HCT116 (cell line): ENCODE data around the gene SLX1A. TPM values are rescaled to one million over a fixed set of nuclear protein-coding genes. Genes with fewer than 3 reads are reported as not detected.

ENCODE experiments used
- ATAC-seq: fragments of 200-7000 bp; cut with Tn5 transposase; 2 replicates; pipeline ENCODE4 v1.9.1; 2020; ENCODE audit warnings: mild to moderate bottlenecking, moderate library complexity
- BruUV-seq: library from RNA; stranded (reverse); fragments of 400-500 nt; replicated peaks from 2 replicates; lab custom pipeline; 2021; lab: Mats Ljungman, UMichigan
- CTCF ChIA-PET: fragments of 300-600 bp; sonication (Branson Sonifier 250); formaldehyde crosslinking; loops from one replicate; lab custom pipeline; 2021; ENCODE audit warnings: antibody characterized with exemption; lab: Charles Lee
- POLR2A ChIA-PET: fragments of 300-600, 350-600 bp; sonication (Branson Sonifier 250); formaldehyde crosslinking; loops from one replicate; lab custom pipeline; 2021; ENCODE audit warnings: antibody characterized with exemption; lab: Charles Lee
- RAD21 ChIA-PET, 2 experiments: fragments of 300-600 bp; sonication (Branson Sonifier 250); formaldehyde crosslinking; loops; one replicate each; lab custom pipeline; 2023; ENCODE audit warnings: low total read pairs in 2 of 2; ENCODE audit not compliant: uncharacterized antibody in 2 of 2, unreplicated experiment in 2 of 2, low non-redundant PET in 1 of 2; lab: Charles Lee
- DNase-seq: peaks from one replicate; pipeline ENCODE4 v3.0.0-alpha.2; 2010; ENCODE audit warnings: low read depth, low spot score
- H2AFZ ChIP-seq: fragments of 200-600 bp; shearing (Covaris generic), sonication (generic); 2 replicates; pipeline ENCODE4 v1.6.1; 2017; ENCODE audit warnings: low read depth, mixed run types, mixed read lengths, antibody characterized with exemption, low read length; ENCODE audit not compliant: poor library complexity, severe bottlenecking
- H3K27ac ChIP-seq: 2 replicates; pipeline ENCODE4 v1.5.1; 2012; ENCODE audit warnings: low read depth, low read length
- H3K27me3 ChIP-seq: fragments of 200-600 bp; sonication (generic); 2 replicates; pipeline ENCODE4 v1.6.1; 2016; ENCODE audit warnings: mixed run types, low read length, mixed read lengths; ENCODE audit not compliant: insufficient read depth
- H3K36me3 ChIP-seq, 2 experiments: fragments of 200-500 bp in 1 of 2; fragments of 200-600 bp in 1 of 2; sonication (Bioruptor generic) in 1 of 2; sonication (generic) in 1 of 2; 2 replicates each; pipeline versions ENCODE4 v1.5.1 to v1.6.1; 2014 to 2016; ENCODE audit warnings: low read length in 2 of 2, inconsistent platforms in 1 of 2, mixed read lengths in 1 of 2, mixed run types in 1 of 2; ENCODE audit not compliant: insufficient read depth in 2 of 2, control insufficient read depth in 1 of 2
- H3K4me1 ChIP-seq, 2 experiments: fragments of 200-600 bp in 1 of 2; sonication (generic) in 1 of 2; 2 replicates each; pipeline versions ENCODE4 v1.5.1 to v1.6.1; 2012 to 2017; ENCODE audit warnings: low read length in 2 of 2, inconsistent platforms in 1 of 2, mild to moderate bottlenecking in 1 of 2, mixed read lengths in 1 of 2, mixed run types in 1 of 2, moderate library complexity in 1 of 2; ENCODE audit not compliant: insufficient read depth in 2 of 2, control insufficient read depth in 1 of 2
- H3K4me2 ChIP-seq: fragments of 200-600 bp; sonication (generic); 2 replicates; pipeline ENCODE4 v1.6.1; 2017; ENCODE audit warnings: mixed run types, low read length, mixed read lengths
- H3K4me3 ChIP-seq, 2 experiments: fragments of 200-600 bp in 1 of 2; sonication (generic) in 1 of 2; replicated peaks in 1 of 2; 2 replicates each; pipeline ENCODE4 v1.5.1; 2011 to 2016; ENCODE audit warnings: low read length in 2 of 2, control low read depth in 1 of 2, low read depth in 1 of 2, mild to moderate bottlenecking in 1 of 2, mixed read lengths in 1 of 2, mixed run types in 1 of 2
- H3K79me2 ChIP-seq: fragments of 200-600 bp; sonication (generic); 2 replicates; pipeline ENCODE4 v1.6.1; 2017; ENCODE audit warnings: mild to moderate bottlenecking, mixed run types, low read length, moderate library complexity, mixed read lengths; ENCODE audit not compliant: insufficient read depth
- H3K9ac ChIP-seq: fragments of 200-600 bp; sonication (generic); 2 replicates; pipeline ENCODE4 v1.6.1; 2016; ENCODE audit warnings: low read length, mixed read lengths
- H3K9me2 ChIP-seq: fragments of 200-600 bp; sonication (generic), shearing (Covaris generic); 2 replicates; pipeline ENCODE4 v1.6.1; 2017; ENCODE audit warnings: mixed run types, mild to moderate bottlenecking, moderate library complexity; ENCODE audit not compliant: insufficient read depth
- H3K9me3 ChIP-seq, 2 experiments: fragments of 200-500 bp in 1 of 2; fragments of 200-600 bp in 1 of 2; sonication (Bioruptor generic) in 1 of 2; sonication (generic) in 1 of 2; 2 replicates each; pipeline ENCODE4 v1.6.1; 2014 to 2017; ENCODE audit warnings: low read length in 2 of 2, mixed read lengths in 2 of 2, inconsistent platforms in 1 of 2, low read depth in 1 of 2, mild to moderate bottlenecking in 1 of 2, mixed run types in 1 of 2, moderate library complexity in 1 of 2; ENCODE audit not compliant: control insufficient read depth in 1 of 2, insufficient read depth in 1 of 2
- H4K20me1 ChIP-seq: fragments of 200-600 bp; sonication (generic), shearing (Covaris generic); 2 replicates; pipeline ENCODE4 v1.6.1; 2017; ENCODE audit warnings: mixed run types, mild to moderate bottlenecking, moderate library complexity; ENCODE audit not compliant: insufficient read depth
- CBX3 ChIP-seq: IDR thresholded peaks from 2 replicates; pipeline ENCODE4 v1.6.1; 2012; ENCODE audit warnings: low read depth
- EZH2 ChIP-seq: fragments of 200-600 bp; sonication (generic); IDR thresholded peaks from 2 replicates; pipeline ENCODE4 v1.6.1; 2017; ENCODE audit warnings: antibody characterized with exemption, mixed run types
- MAX ChIP-seq: IDR thresholded peaks from 2 replicates; pipeline ENCODE4 v1.6.1; 2012
- POLR2AphosphoS5 ChIP-seq: IDR thresholded peaks from 2 replicates; pipeline ENCODE4 v1.6.1; 2011; ENCODE audit warnings: mild to moderate bottlenecking, low read depth, low read length, moderate library complexity
- RAD21 ChIP-seq: IDR thresholded peaks from 2 replicates; pipeline ENCODE4 v1.6.1; 2012; ENCODE audit warnings: low read depth, mild to moderate bottlenecking
- REST ChIP-seq: IDR thresholded peaks from 2 replicates; pipeline ENCODE4 v1.6.1; 2012; ENCODE audit warnings: low read depth
- SRF ChIP-seq: IDR thresholded peaks from 2 replicates; pipeline ENCODE4 v1.6.1; 2012; ENCODE audit warnings: low read depth
- ZBTB33 ChIP-seq: IDR thresholded peaks from 2 replicates; pipeline ENCODE4 v1.6.1; 2011; ENCODE audit warnings: mild to moderate bottlenecking, low read length, moderate library complexity; ENCODE audit not compliant: insufficient replicate concordance; ENCODE audit errors: extremely low read depth
- ZNF274 ChIP-seq: fragments of 200-500 bp; sonication (Bioruptor generic); IDR thresholded peaks from 2 replicates; pipeline ENCODE4 v1.6.1; 2014; ENCODE audit warnings: mild to moderate bottlenecking, low read depth, low read length, inconsistent platforms
- intact Hi-C: fragments of 100-400 bp; cut with micrococcal nuclease; formaldehyde crosslinking; loops from 2 replicates; pipeline ENCODE4 v1.10.0; 2022
- total RNA-seq: library from RNA; stranded (reverse); gene quantifications from one replicate; pipeline ENCODE4 v1.2.1, GENCODE V29; 2021; ENCODE audit not compliant: unreplicated experiment

The SLX1A gene
- total RNA-seq, 1 experiment from 2014 or later, result 48.3 TPM

- intact Hi-C loops, result no loop called here
- Histone ChIP-seq H3K36me3 (no peaks in the 10 kb centered on the region), H3K9ac (no peak overlapping the region), H3K27ac (no peak overlapping the region)
- peak; percentile 27; the same call in 1 of the 2 replicates for ATAC-seq
- no peak for TF ChIP-seq REST
- TF ChIP-seq ZBTB33, result no peak
- no peak for TF ChIP-seq EZH2
- TF ChIP-seq RAD21, result no peak
- no peak for TF ChIP-seq POLR2AphosphoS5
- no peak for TF ChIP-seq CBX3
- TF ChIP-seq ZNF274, result no peak
- no peak for TF ChIP-seq MAX
- no peak for TF ChIP-seq SRF
- TF ChIP-seq, all 23 proteins: peak for 0
- H2AFZ ChIP-seq, result no peak overlapping the region
- H3K9me3 ChIP-seq, result no peaks in the 10 kb centered on the region
- peaks cover 2 to 5% of the 10 kb centered on the region in 2 experiments; a peak in 3 of 4 replicates for H3K4me1 ChIP-seq
- H3K4me2 ChIP-seq, result no peak overlapping the region
- no peaks in the 10 kb centered on the region for H3K79me2 ChIP-seq
- ChIA-PET POLR2A (no interaction called here), CTCF (no interaction called here), RAD21 (no interaction called here)
- H4K20me1 ChIP-seq, result no peaks in the 10 kb centered on the region
- no peak overlapping the region for H3K4me3 ChIP-seq
- no peaks in the 10 kb centered on the region for H3K9me2 ChIP-seq
- no peaks in the 10 kb centered on the region for H3K27me3 ChIP-seq
- DNase-seq, result no peak
- no TSS peak for BruUV-seq
Observed at GRCh38 chr16:30163538-30163937, 30.1 kb upstream of the SLX1A start.
